WTC11 (cell line): ENCODE results near the gene OR10H3.

Source experiments
- CREB1 ChIP-seq: sonication (generic); formaldehyde crosslinking; IDR thresholded peaks from 2 replicates; pipeline ENCODE4 v1.8.0; 2023; ENCODE audit warnings: mild to moderate bottlenecking, missing genetic modification reagents
- CREM ChIP-seq: sonication (generic); formaldehyde crosslinking; IDR thresholded peaks from 2 replicates; pipeline ENCODE4 v1.8.1; 2022; ENCODE audit warnings: mild to moderate bottlenecking, missing genetic modification reagents, moderate library complexity
- EMX1 ChIP-seq: fragments of 250-450 bp; sonication (Bioruptor Pico); IDR thresholded peaks from 2 replicates; pipeline ENCODE4 v1.8.0; 2021; ENCODE audit warnings: mild to moderate bottlenecking
- IRF2 ChIP-seq: sonication (generic); formaldehyde crosslinking; IDR thresholded peaks from 2 replicates; pipeline ENCODE4 v1.8.0; 2022; ENCODE audit warnings: low read depth, missing genetic modification reagents, borderline replicate concordance
- KAT7 ChIP-seq: sonication (generic); formaldehyde crosslinking; IDR thresholded peaks from 2 replicates; pipeline ENCODE4 v1.8.1; 2023; ENCODE audit warnings: missing genetic modification reagents, mild to moderate bottlenecking, borderline replicate concordance
- PREB ChIP-seq: sonication (generic); formaldehyde crosslinking; IDR thresholded peaks from 2 replicates; pipeline ENCODE4 v1.8.1; 2022; ENCODE audit warnings: mild to moderate bottlenecking, missing genetic modification reagents, moderate library complexity, borderline replicate concordance
- USF2 ChIP-seq: sonication (generic); formaldehyde crosslinking; IDR thresholded peaks from 2 replicates; pipeline ENCODE4 v1.8.1; 2023; ENCODE audit warnings: mild to moderate bottlenecking, missing genetic modification reagents, moderate library complexity
- ZNF396 ChIP-seq: fragments of 250-450 bp; sonication (Bioruptor Pico); IDR thresholded peaks from 2 replicates; pipeline ENCODE4 v1.8.0; 2021; ENCODE audit warnings: mild to moderate bottlenecking, moderate library complexity, borderline replicate concordance
- TF ChIP-seq, protein P1 (sequence below): sonication (generic); formaldehyde crosslinking; IDR thresholded peaks from 2 replicates; pipeline ENCODE4 v1.8.1; 2023; ENCODE audit warnings: mild to moderate bottlenecking, moderate library complexity, missing genetic modification reagents
- TF ChIP-seq, protein P2 (sequence below): fragments of 250-450 bp; sonication (Bioruptor Pico); IDR thresholded peaks from 2 replicates; pipeline ENCODE4 v1.9.0; 2021; ENCODE audit warnings: mild to moderate bottlenecking
- TF ChIP-seq, protein P3 (sequence below): sonication (generic); formaldehyde crosslinking; IDR thresholded peaks from 2 replicates; pipeline ENCODE4 v1.8.0; 2022; ENCODE audit warnings: mild to moderate bottlenecking, missing genetic modification reagents
- TF ChIP-seq, protein P4 (sequence below): fragments of 200-600 bp; IDR thresholded peaks from 2 replicates; pipeline ENCODE4 v1.8.0; 2022; ENCODE audit warnings: antibody characterized with exemption
- TF ChIP-seq, protein P5 (sequence below): sonication (generic); formaldehyde crosslinking; IDR thresholded peaks from 2 replicates; pipeline ENCODE4 v1.8.1; 2022; ENCODE audit warnings: low read depth, missing genetic modification reagents, borderline replicate concordance
- TF ChIP-seq, protein P6 (sequence below): sonication (generic); formaldehyde crosslinking; conservative IDR thresholded peaks from 2 replicates; pipeline ENCODE4 v1.8.1; 2023; ENCODE audit warnings: mild to moderate bottlenecking, low read depth, missing genetic modification reagents, moderate library complexity

- TF ChIP-seq, protein P1, sequence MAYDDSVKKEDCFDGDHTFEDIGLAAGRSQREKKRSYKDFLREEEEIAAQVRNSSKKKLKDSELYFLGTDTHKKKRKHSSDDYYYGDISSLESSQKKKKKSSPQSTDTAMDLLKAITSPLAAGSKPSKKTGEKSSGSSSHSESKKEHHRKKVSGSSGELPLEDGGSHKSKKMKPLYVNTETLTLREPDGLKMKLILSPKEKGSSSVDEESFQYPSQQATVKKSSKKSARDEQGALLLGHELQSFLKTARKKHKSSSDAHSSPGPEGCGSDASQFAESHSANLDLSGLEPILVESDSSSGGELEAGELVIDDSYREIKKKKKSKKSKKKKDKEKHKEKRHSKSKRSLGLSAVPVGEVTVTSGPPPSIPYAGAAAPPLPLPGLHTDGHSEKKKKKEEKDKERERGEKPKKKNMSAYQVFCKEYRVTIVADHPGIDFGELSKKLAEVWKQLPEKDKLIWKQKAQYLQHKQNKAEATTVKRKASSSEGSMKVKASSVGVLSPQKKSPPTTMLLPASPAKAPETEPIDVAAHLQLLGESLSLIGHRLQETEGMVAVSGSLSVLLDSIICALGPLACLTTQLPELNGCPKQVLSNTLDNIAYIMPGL (CRISPR knock-in tag), result no peak
- TF ChIP-seq IRF2 (CRISPR knock-in tag) (no peak), KAT7 (CRISPR knock-in tag) (no peak), USF2 (CRISPR knock-in tag) (no peak), CREM (no peak), ZNF396 (CRISPR knock-in tag) (no peak), CREB1 (CRISPR knock-in tag) (no peak), EMX1 (CRISPR knock-in tag) (no peak), PREB (CRISPR knock-in tag) (no peak)
- TF ChIP-seq, protein P2, sequence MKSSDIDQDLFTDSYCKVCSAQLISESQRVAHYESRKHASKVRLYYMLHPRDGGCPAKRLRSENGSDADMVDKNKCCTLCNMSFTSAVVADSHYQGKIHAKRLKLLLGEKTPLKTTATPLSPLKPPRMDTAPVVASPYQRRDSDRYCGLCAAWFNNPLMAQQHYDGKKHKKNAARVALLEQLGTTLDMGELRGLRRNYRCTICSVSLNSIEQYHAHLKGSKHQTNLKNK, result no peak
- TF ChIP-seq, protein P3, sequence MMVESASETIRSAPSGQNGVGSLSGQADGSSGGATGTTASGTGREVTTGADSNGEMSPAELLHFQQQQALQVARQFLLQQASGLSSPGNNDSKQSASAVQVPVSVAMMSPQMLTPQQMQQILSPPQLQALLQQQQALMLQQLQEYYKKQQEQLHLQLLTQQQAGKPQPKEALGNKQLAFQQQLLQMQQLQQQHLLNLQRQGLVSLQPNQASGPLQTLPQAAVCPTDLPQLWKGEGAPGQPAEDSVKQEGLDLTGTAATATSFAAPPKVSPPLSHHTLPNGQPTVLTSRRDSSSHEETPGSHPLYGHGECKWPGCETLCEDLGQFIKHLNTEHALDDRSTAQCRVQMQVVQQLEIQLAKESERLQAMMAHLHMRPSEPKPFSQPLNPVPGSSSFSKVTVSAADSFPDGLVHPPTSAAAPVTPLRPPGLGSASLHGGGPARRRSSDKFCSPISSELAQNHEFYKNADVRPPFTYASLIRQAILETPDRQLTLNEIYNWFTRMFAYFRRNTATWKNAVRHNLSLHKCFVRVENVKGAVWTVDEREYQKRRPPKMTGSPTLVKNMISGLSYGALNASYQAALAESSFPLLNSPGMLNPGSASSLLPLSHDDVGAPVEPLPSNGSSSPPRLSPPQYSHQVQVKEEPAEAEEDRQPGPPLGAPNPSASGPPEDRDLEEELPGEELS (CRISPR knock-in tag), result no peak
- TF ChIP-seq, protein P4, sequence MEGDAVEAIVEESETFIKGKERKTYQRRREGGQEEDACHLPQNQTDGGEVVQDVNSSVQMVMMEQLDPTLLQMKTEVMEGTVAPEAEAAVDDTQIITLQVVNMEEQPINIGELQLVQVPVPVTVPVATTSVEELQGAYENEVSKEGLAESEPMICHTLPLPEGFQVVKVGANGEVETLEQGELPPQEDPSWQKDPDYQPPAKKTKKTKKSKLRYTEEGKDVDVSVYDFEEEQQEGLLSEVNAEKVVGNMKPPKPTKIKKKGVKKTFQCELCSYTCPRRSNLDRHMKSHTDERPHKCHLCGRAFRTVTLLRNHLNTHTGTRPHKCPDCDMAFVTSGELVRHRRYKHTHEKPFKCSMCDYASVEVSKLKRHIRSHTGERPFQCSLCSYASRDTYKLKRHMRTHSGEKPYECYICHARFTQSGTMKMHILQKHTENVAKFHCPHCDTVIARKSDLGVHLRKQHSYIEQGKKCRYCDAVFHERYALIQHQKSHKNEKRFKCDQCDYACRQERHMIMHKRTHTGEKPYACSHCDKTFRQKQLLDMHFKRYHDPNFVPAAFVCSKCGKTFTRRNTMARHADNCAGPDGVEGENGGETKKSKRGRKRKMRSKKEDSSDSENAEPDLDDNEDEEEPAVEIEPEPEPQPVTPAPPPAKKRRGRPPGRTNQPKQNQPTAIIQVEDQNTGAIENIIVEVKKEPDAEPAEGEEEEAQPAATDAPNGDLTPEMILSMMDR, result no peak
- TF ChIP-seq, protein P5, sequence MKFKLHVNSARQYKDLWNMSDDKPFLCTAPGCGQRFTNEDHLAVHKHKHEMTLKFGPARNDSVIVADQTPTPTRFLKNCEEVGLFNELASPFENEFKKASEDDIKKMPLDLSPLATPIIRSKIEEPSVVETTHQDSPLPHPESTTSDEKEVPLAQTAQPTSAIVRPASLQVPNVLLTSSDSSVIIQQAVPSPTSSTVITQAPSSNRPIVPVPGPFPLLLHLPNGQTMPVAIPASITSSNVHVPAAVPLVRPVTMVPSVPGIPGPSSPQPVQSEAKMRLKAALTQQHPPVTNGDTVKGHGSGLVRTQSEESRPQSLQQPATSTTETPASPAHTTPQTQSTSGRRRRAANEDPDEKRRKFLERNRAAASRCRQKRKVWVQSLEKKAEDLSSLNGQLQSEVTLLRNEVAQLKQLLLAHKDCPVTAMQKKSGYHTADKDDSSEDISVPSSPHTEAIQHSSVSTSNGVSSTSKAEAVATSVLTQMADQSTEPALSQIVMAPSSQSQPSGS (CRISPR knock-in tag), result no peak
- TF ChIP-seq, protein P6, sequence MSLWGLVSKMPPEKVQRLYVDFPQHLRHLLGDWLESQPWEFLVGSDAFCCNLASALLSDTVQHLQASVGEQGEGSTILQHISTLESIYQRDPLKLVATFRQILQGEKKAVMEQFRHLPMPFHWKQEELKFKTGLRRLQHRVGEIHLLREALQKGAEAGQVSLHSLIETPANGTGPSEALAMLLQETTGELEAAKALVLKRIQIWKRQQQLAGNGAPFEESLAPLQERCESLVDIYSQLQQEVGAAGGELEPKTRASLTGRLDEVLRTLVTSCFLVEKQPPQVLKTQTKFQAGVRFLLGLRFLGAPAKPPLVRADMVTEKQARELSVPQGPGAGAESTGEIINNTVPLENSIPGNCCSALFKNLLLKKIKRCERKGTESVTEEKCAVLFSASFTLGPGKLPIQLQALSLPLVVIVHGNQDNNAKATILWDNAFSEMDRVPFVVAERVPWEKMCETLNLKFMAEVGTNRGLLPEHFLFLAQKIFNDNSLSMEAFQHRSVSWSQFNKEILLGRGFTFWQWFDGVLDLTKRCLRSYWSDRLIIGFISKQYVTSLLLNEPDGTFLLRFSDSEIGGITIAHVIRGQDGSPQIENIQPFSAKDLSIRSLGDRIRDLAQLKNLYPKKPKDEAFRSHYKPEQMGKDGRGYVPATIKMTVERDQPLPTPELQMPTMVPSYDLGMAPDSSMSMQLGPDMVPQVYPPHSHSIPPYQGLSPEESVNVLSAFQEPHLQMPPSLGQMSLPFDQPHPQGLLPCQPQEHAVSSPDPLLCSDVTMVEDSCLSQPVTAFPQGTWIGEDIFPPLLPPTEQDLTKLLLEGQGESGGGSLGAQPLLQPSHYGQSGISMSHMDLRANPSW (CRISPR knock-in tag), result no peak
Observed at GRCh38 chr19:15781661-15782060, 43.9 kb downstream of the OR10H3 start.
